HT1080 (cell line): Measurements from ENCODE around the gene TENT5C. TPM values are rescaled to one million over a fixed set of nuclear protein-coding genes. Genes with fewer than 3 reads are reported as not detected.
"Not testable (repeated sequence)": the region's sequence is repeated elsewhere in the genome, so short reads cannot be mapped to it uniquely, and the experiment has no call there.

ENCODE experiments used
- DNase-seq: peaks from one replicate; pipeline ENCODE4 v3.0.0-alpha.2; 2015; ENCODE audit warnings: low read depth
- polyA plus RNA-seq, 2 experiments: library from polyadenylated mRNA; depleted of rRNA; stranded (reverse); fragments of >200 nt; gene quantifications; 2 replicates each; pipeline ENCODE4 v1.2.3, GENCODE V29; 2015
- total RNA-seq: library from RNA; depleted of rRNA; stranded (reverse); fragments of >200 nt; shearing (Covaris generic); gene quantifications from 2 replicates; pipeline ENCODE4 v1.2.3, GENCODE V29; 2014; rRNA removed

Gene TENT5C
- 0.77 and 1.7 TPM in 2 replicates for total RNA-seq
- polyA plus RNA-seq (2015; cell fraction: cytosol; rRNA removed): 0.79 and 1.2 TPM in 2 replicates
- 1.1 and 1.2 TPM in 2 replicates for polyA plus RNA-seq (2015; cell fraction: nucleus; rRNA removed)

GRCh38 chr1:117605774-117606648 is at the start of gene TENT5C:
TENT5C (plus strand) TSS chr1:117606048; CDS start chr1:117622869, 16,821 bp downstream.
- DNase-seq: peak; percentile 92

GRCh38 chr1:117556341-117556740 is 49.5 kb upstream of the TENT5C start:
- no peak for DNase-seq

GRCh38 chr1:117556976-117557375 is 48.9 kb upstream of the TENT5C start:
- no peak for DNase-seq

GRCh38 chr1:117558451-117558850 is 47.4 kb upstream of the TENT5C start:
- DNase-seq: not testable (repeated sequence)

- DNase-seq: no peak
These were observed 46.7 kb upstream of the TENT5C start for GRCh38 chr1:117559139-117559538.

- DNase-seq: no peak
These were observed 45.9 kb upstream of the TENT5C start for GRCh38 chr1:117559985-117560384.

- DNase-seq: no peak
These were observed 44.8 kb upstream of the TENT5C start for GRCh38 chr1:117561071-117561470.

- no peak for DNase-seq
These were observed 44.3 kb upstream of the TENT5C start for GRCh38 chr1:117561551-117561950.

- DNase-seq: no peak
These were observed 43.0 kb upstream of the TENT5C start for GRCh38 chr1:117562581-117563491.

GRCh38 chr1:117563492-117563875 is 42.4 kb upstream of the TENT5C start:
- no peak for DNase-seq

GRCh38 chr1:117564227-117565075 is 41.4 kb upstream of the TENT5C start:
- DNase-seq: no peak

GRCh38 chr1:117565076-117565556 is 40.7 kb upstream of the TENT5C start:
- no peak for DNase-seq

- DNase-seq: no peak
These were observed 39.9 kb upstream of the TENT5C start for GRCh38 chr1:117565745-117566455.

GRCh38 chr1:117566556-117566955 is 39.3 kb upstream of the TENT5C start:
- DNase-seq: no peak

- DNase-seq: no peak
These were observed 38.4 kb upstream of the TENT5C start for GRCh38 chr1:117567435-117567834.

- DNase-seq: no peak
These were observed 37.9 kb upstream of the TENT5C start for GRCh38 chr1:117567976-117568375.

GRCh38 chr1:117568999-117569398 is 36.8 kb upstream of the TENT5C start:
- DNase-seq: no peak

- DNase-seq: no peak
These were observed 36.0 kb upstream of the TENT5C start for GRCh38 chr1:117569856-117570255.

GRCh38 chr1:117570988-117571409 is 34.8 kb upstream of the TENT5C start:
- DNase-seq: no peak

- no peak for DNase-seq
These were observed 34.4 kb upstream of the TENT5C start for GRCh38 chr1:117571496-117571895.
